ENCODE measurements around the gene DALRD3.

DNA sequence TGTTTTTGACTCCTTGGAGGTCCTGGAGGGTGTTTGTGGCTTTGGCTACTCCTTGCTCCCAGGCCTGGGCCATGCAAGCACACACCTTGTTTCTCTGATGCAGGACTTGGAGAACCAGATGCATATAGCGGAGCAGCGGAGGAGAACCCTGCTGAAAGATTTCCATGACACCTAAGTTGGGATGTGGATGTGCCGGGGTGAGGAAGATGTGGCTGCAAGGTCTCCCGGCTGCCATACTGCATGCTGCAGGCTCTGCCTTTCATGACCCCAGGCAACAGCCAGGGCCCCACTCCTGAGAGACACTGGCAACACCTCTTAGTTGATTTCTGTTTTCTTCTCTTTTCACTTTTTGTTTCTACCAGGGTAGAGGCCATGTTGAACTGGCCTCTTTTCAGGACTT is 35.3 kb downstream of the DALRD3 start:
- TF ChIP-seq EP300 (IDR thresholded peaks at IDR 0.05) (no peak), POLR2A (IDR thresholded peaks at IDR 0.05) (no peak)

Measured in stomach (tissue), 4 donors.